NCI-H2029 (cell line): Measurements from ENCODE around the gene CARF.
"Not testable (repeated sequence)": the region's sequence is repeated elsewhere in the genome, so short reads cannot be mapped to it uniquely, and the experiment has no call there.

Source experiments
- DNase-seq: peaks from one replicate; lab custom pipeline; 2025; lab: John Stamatoyannopoulos, UW

Gene CARF

GRCh38 chr2:202938960-202939359, 26.9 kb downstream of the CARF start:
- no peak for DNase-seq

DNA sequence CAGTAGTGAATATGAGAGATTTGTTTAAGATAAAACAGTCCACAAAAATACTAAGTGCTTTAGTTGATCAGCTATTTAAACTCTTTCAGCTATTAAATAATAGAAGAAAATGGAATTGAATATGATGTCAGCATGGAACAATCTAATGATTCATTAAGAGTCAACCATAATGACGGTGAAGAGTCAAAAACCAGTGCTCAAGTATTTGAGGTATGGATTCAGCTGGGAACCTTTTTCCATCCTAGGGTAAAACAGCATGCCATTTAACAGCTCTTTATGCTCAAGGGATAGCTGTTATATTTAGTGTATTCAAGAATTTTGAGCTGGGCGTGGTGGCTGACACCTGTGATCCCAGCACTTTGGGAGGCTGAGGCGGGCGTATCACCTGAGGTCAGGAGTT, 29.7 kb downstream of the CARF start:
- no peak for DNase-seq

DNA sequence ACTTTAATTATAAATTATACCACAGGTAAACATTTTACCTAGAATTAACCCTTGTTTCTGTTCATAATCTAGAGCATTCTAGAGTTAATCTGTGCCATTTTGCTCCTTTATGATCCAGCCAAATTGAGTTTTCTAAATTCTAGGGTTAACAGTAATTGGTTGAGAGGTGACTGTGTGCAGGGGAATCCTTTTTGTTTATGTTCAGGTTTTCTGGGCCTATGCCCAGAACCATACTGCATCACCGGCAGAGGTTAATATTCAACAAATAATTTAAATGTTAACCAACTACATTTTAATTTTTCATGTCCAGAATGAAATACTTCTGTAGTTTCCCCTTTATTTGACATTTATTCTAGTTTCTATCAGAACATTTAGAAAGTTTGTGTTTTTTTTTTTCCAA, 32.3 kb downstream of the CARF start:
- no peak for DNase-seq

GRCh38 chr2:202944816-202945215, 32.7 kb downstream of the CARF start:
- DNase-seq = no peak

- DNase-seq = no peak
Observed at GRCh38 chr2:202945497-202945896, 33.4 kb downstream of the CARF start.

DNA sequence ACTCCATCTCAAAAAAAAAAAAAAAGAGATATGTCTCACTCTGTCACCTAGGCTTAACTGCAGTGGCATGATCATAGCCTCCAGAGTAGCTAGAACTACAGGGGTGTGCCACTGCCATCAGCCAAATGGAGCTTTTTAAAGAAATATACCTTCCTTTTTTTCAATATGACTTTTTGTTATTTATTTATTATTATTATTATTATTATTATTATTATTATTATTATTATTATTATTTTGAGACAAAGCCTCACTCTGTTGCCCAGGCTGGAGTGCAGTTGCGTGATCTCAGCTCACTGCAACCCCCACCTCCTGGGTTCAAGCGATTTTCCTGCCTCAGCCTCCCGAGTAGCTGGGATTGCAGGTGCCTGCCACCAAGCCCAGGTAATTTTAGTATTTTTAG, 37.3 kb downstream of the CARF start:
- not testable (repeated sequence) for DNase-seq

GRCh38 chr2:202950592-202950991, 38.5 kb downstream of the CARF start:
- DNase-seq = no peak

DNA sequence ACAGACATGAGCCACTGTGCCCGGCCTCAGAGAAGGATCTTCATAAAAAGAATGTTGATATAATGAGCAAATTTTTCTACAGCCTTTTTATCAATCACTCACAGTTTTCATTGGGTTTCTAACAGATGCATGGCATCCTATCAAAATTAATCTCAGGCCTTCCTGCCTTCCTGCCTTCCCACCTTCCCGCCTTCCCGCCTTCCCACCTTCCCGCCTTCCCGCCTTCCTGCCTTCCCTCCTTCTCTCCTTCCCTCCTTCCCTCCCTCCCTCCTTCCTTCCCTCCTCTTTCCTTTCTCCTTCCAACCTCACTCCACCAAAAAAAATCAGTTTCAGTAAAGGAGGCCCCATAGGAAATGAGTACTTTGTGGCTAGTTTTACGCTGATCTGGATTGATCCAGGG, 48.4 kb downstream of the CARF start:
- no peak for DNase-seq

GRCh38 chr2:202963712-202964111, 51.6 kb downstream of the CARF start:
- DNase-seq = no peak

GRCh38 chr2:202965810-202966460, 53.9 kb downstream of the CARF start:
- DNase-seq = no peak

- not testable (repeated sequence) for DNase-seq
Observed at GRCh38 chr2:202969404-202969803, 57.3 kb downstream of the CARF start.

DNA sequence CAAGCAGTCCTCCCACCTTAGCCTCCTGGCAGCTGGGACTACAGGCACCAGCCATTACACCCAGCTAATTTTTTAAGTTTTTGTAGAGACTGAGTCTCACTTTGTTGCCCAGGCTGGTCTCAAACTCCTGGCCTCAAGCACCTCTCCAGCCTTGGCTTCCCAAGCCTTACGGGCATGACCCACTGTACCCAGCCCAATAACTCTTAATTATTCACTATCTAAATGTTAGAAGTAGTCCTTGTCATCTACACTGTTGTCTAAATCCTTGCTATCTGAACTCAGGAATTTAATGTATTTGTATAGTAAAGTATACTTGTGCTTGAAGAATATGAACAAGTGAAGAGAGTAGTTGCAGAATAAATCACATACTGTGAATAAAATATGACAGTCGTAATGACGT, 64.7 kb downstream of the CARF start:
- DNase-seq = no peak

GRCh38 chr2:202982779-202983491, 70.9 kb downstream of the CARF start:
- no peak for DNase-seq

GRCh38 chr2:202989749-202990148, 77.7 kb downstream of the CARF start:
- no peak for DNase-seq

DNA sequence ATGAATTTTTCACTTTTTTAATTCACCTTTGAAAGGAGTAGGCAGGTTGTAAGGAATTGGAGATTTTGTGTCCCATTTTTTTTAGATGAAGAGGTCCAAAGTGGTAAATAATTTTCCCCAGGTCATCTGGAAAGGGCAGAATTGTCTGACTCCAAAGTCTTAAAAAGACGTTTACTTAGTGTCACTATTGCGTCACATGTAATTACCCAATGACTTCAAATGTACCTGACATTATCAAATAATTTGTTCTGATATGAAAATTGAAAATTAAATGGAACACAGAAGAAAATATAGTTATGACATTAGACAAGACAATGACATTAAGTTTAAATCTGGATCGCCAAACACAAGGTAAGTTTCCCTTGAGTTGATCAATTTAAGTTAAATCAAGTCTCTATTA, 78.4 kb downstream of the CARF start:
- no peak for DNase-seq

GRCh38 chr2:202997113-202997512, 85.0 kb downstream of the CARF start:
- not testable (repeated sequence) for DNase-seq

DNA sequence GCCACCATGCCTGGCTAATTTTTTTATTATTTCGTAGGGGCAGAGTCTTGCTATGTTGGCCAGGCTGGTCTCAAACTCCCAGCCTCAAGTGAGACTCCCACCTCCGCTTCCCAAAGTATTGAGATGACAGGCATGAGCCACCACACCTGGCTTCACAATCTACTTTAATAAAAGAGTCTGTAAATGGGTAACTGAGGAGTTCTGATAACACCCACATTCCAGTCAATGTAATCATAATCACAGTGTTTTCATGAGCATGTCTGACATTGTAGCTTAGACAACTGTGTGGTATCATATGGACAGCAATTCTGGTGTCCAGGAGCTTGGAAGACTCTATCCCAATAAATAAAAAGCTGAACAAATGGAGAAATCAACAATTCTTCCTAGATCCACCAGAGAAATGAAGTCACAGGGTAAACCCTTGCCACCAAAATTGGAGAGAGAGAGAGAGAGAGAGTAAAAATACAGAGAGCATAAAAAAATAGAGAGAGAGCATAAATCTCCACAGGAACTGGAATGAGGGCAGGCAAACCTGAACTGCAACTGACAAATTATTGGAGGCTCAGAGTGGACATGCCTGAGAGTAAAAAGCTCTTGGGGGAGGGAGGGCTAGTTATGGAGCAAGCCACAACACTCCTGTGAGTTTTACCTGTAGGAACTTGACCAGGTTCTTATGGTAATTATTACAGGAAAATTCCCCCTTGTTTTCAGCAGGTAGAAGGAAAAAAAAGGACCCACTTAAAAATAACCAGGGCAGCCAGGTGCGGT, 90.2 kb downstream of the CARF start:
- no peak for DNase-seq

DNA sequence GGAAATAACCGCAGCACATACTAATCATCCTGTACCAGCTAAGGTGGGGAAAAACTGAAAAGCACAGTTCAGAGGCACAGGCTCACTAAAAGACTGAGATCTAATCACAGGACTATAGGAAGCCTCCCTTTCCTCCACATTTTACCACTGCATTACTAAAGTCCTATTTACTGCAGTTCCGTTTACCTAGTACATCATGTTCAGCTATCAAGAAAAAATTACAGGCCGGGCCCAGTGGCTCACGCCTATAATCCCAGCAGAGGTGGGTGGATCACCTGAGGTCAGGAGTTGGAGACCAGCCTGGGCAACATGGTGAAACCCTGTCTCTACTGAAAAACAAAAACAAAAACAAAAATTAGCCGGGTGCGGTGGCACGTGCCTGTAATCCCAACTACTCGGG, 91.6 kb downstream of the CARF start:
- no peak for DNase-seq

DNA sequence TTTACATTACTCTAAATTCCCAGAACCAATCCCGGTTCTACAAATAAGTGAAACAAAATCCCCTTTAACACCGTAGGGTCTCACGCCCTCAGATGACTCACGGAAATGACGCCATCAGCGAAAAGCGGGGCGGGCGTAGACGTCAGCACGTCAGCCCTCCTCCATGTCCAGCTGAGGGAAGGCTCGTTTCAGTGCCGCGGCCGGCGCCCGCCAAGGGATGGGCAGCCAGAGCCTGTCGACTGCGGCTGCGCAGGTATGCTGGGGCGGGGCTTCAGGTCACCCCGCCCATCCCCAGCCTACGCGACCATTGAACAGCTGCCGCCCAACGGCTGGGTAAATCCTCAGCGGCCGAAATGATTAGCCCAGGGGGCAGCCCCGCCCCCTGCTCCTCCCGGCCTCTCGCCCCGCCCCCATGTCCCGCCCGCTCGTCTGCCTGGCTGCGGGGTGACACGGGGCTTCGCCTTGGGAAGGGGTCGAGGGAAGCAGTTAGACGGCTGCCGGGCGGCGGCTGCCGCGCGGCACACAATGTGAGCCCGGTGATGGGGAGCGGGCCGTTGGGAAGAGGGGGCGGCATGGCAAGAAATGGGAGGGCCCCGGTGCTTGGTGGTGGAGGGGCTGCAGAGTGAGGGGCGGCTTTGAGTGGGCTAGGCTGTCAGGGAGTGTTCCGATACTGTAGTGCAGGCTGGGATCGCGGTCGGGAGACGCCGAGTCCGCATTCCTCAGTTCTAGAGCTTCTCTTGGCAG, 102.6 kb downstream of the CARF start, which contains the start of gene NBEAL1:
Gene NBEAL1 (plus strand): TSS at position 420 of the 744 bp plus-strand sequence. CDS start 1,510 bp downstream, outside the sequence.
- DNase-seq = peak; percentile 90

- DNase-seq = no peak
Observed at GRCh38 chr2:203016716-203017115, 104.6 kb downstream of the CARF start.

GRCh38 chr2:203018181-203018580, 106.1 kb downstream of the CARF start:
- DNase-seq = no peak

DNA sequence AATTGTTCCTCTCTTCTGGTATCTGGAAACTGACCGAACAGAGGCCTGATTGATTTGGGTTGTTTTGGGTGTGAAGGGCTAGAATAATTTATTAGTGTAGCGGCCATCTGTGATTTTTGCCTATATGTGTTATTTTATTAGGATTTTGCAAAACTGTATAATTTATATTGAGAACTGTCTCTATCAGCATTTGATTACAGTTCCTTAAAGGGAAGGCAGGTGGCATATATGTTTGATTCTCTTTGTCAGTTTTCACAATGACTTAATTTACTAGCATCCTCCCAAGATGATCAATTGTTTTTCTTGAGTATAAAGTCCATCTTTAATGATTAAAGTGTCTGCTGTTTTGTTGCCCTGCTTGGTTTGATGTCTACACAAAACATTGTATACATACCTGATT, 107.1 kb downstream of the CARF start:
- no peak for DNase-seq
